HepG2 (cell line): ENCODE data around the gene TMBIM1. TPM values are rescaled to one million over a fixed set of nuclear protein-coding genes. Genes with fewer than 3 reads are reported as not detected.

Experiments used
- BRCA1 ChIP-seq: sonication (generic); formaldehyde crosslinking; IDR thresholded peaks from 2 replicates; pipeline ENCODE4 v1.4.0; 2020; ENCODE audit warnings: missing genetic modification reagents
- EEA1 ChIP-seq: sonication (generic); formaldehyde crosslinking; IDR thresholded peaks from 2 replicates; pipeline ENCODE4 v1.5.1; 2020; ENCODE audit warnings: mild to moderate bottlenecking, missing genetic modification reagents, borderline replicate concordance
- GTF3A ChIP-seq: sonication (generic); formaldehyde crosslinking; conservative IDR thresholded peaks from 2 replicates; pipeline ENCODE4 v1.4.0; 2020; ENCODE audit warnings: mild to moderate bottlenecking, missing genetic modification reagents
- LCORL ChIP-seq, 2 experiments: fragments of 450-650 bp in 1 of 2; sonication (generic) in 1 of 2; formaldehyde crosslinking in 1 of 2; IDR thresholded peaks; 2 replicates each; pipeline versions ENCODE4 v1.5.0 to v1.6.1; 2017 to 2020; ENCODE audit warnings: antibody characterized with exemption in 1 of 2, missing genetic modification reagents in 1 of 2
- MAFF ChIP-seq: IDR thresholded peaks from 2 replicates; pipeline ENCODE4 v1.6.1; 2011; ENCODE audit warnings: low read depth, low read length, improper control_type of control experiment
- MXI1 ChIP-seq: IDR thresholded peaks from 3 replicates; pipeline ENCODE4 v1.6.1; 2012; ENCODE audit warnings: low read depth, low read length, inconsistent platforms, borderline replicate concordance
- NFIC ChIP-seq: IDR thresholded peaks from 2 replicates; pipeline ENCODE4 v1.6.1; 2012; ENCODE audit warnings: mild to moderate bottlenecking, low read length, inconsistent platforms
- NPAS2 ChIP-seq: sonication (generic); formaldehyde crosslinking; IDR thresholded peaks from 2 replicates; pipeline ENCODE4 v1.8.0; 2022; ENCODE audit warnings: mild to moderate bottlenecking, missing genetic modification reagents, borderline replicate concordance
- PITX1 ChIP-seq: sonication (generic); formaldehyde crosslinking; IDR thresholded peaks from 2 replicates; pipeline ENCODE4 v1.5.1; 2020; ENCODE audit warnings: mild to moderate bottlenecking, missing genetic modification reagents
- POLR2G ChIP-seq: fragments of 200-400 bp; formaldehyde crosslinking; IDR thresholded peaks from 2 replicates; pipeline ENCODE4 v1.6.1; 2018; ENCODE audit warnings: mild to moderate bottlenecking, low read depth, low read length, moderate library complexity
- RBM39 ChIP-seq: fragments of 200-400 bp; formaldehyde crosslinking; IDR thresholded peaks from one replicate; pipeline ENCODE4 v1.6.1; 2018; ENCODE audit warnings: antibody characterized with exemption, mild to moderate bottlenecking, low read depth, low read length; ENCODE audit not compliant: poor library complexity, severe bottlenecking
- SAP130 ChIP-seq: IDR thresholded peaks from 2 replicates; pipeline ENCODE4 v1.6.1; 2016; ENCODE audit warnings: low read depth
- THAP11 ChIP-seq: IDR thresholded peaks from 2 replicates; pipeline ENCODE4 v1.6.1; 2016; ENCODE audit warnings: missing biosample characterization, missing genetic modification reagents
- ZFY ChIP-seq: sonication (generic); formaldehyde crosslinking; IDR thresholded peaks from 2 replicates; pipeline ENCODE4 v1.4.0; 2020; ENCODE audit warnings: missing genetic modification reagents
- ZMYM4 ChIP-seq: sonication (generic); formaldehyde crosslinking; IDR thresholded peaks from 2 replicates; pipeline ENCODE4 v1.8.1; 2023; ENCODE audit warnings: mild to moderate bottlenecking, missing genetic modification reagents
- ZNF121 ChIP-seq: sonication (generic); formaldehyde crosslinking; IDR thresholded peaks from 2 replicates; pipeline ENCODE4 v1.5.0; 2020; ENCODE audit warnings: mild to moderate bottlenecking, missing genetic modification reagents
- ZNF230 ChIP-seq: sonication (generic); formaldehyde crosslinking; IDR thresholded peaks from 2 replicates; pipeline ENCODE4 v1.4.0; 2020; ENCODE audit warnings: mild to moderate bottlenecking, missing genetic modification reagents
- ZNF607 ChIP-seq: sonication (generic); formaldehyde crosslinking; IDR thresholded peaks from 2 replicates; pipeline ENCODE4 v1.5.1; 2020; ENCODE audit warnings: missing genetic modification reagents, mild to moderate bottlenecking, borderline replicate concordance
- ZNF619 ChIP-seq: sonication (generic); formaldehyde crosslinking; IDR thresholded peaks from 2 replicates; pipeline ENCODE4 v1.4.0; 2020; ENCODE audit warnings: mild to moderate bottlenecking, missing genetic modification reagents
- ZNF761 ChIP-seq: sonication (generic); formaldehyde crosslinking; conservative IDR thresholded peaks from 2 replicates; pipeline ENCODE4 v1.4.0; 2020; ENCODE audit warnings: mild to moderate bottlenecking, missing genetic modification reagents
- ZNF772 ChIP-seq: sonication (generic); formaldehyde crosslinking; IDR thresholded peaks from 2 replicates; pipeline ENCODE4 v1.5.0; 2020; ENCODE audit warnings: mild to moderate bottlenecking, missing genetic modification reagents
- ZNF782 ChIP-seq: sonication (generic); formaldehyde crosslinking; IDR thresholded peaks from 2 replicates; pipeline ENCODE4 v1.4.0; 2020; ENCODE audit warnings: missing genetic modification reagents, mild to moderate bottlenecking, borderline replicate concordance
- ZNF792 ChIP-seq: IDR thresholded peaks from 2 replicates; pipeline ENCODE4 v1.6.1; 2016
- polyA plus RNA-seq, 8 experiments: library from polyadenylated mRNA; depleted of rRNA in 3 of 8; stranded (reverse) in 7 of 8; unstranded in 1 of 8; fragments of >200 nt; fragmentation: Illumina TruSeq in 4 of 8; extraction: Trizol in 4 of 8; gene quantifications; 2 replicates each; pipeline versions ENCODE4 v1.2.1 to v1.2.3, GENCODE V29; 2011 to 2016; ENCODE audit warnings: low read depth in 4 of 8, missing spikeins in 1 of 8, mixed read lengths in 1 of 8; ENCODE audit not compliant: insufficient read depth in 1 of 8
- total RNA-seq, 5 experiments: library from RNA; depleted of rRNA; stranded (reverse); fragments of >200 nt; fragmentation: Illumina TruSeq; extraction: Trizol; gene quantifications; 2 replicates each; pipeline ENCODE4 v1.2.3, GENCODE V29; 2016; ENCODE audit warnings: low read depth in 1 of 5
- TF ChIP-seq, protein P1 (sequence below): sonication (generic); formaldehyde crosslinking; IDR thresholded peaks from 2 replicates; pipeline ENCODE4 v1.5.0; 2020; ENCODE audit warnings: missing genetic modification reagents
- TF ChIP-seq, protein P2 (sequence below): sonication (generic); formaldehyde crosslinking; IDR thresholded peaks from 2 replicates; pipeline ENCODE4 v1.5.0; 2020; ENCODE audit warnings: missing genetic modification reagents, mild to moderate bottlenecking, borderline replicate concordance
- TF ChIP-seq, protein P3 (sequence below): sonication (generic); formaldehyde crosslinking; IDR thresholded peaks from 2 replicates; pipeline ENCODE4 v1.8.1; 2022; ENCODE audit warnings: mild to moderate bottlenecking, missing genetic modification reagents
- TF ChIP-seq, protein P4 (sequence below): IDR thresholded peaks from 2 replicates; pipeline ENCODE4 v1.6.1; 2018; ENCODE audit warnings: missing genetic modification reagents, mild to moderate bottlenecking, missing compliant biosample characterization

TMBIM1 gene
- total and polyA plus RNA-seq, 2 of the 13 experiments (the other 11 are each of a cell fraction or from before 2014, with no cell fraction given), result 127 to 139 TPM

DNA sequence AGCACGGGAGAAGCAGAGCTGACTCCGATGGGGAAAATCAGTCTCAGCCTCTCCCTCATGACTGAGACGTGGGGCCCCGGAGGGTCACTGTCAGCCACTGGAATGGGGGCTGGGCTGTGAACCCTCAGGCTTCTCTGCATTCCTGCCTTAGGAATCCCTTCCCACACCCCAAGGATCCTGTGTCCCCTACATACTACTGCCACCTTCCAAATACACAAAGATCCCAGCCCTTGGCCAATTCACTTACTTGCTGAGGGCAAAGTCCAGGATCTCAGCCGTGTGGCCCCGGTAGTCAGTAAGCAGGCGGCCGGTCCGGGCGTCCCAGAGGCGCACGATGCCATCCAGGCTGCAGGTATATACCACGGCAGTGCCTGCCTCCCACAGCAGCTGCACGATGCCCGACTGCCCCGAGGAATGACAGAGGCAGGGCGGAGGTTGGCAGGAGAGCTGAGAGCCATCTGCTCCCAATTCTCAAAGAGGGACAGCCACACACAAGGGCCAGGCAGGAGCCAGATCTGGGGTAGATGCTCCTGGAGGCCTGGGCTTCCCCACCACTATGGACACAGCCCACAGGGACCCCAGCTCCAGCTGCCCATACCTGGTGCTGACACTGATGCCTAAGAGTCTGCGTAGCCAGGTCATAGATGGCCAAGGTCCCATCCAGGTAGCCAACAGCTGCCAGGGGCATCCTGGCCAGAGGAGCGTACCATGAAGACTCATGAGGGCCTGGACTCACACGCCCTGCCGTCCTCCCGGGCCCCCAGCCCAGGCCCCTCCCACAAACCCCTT is 27.3 kb downstream of the TMBIM1 start (continued):
- TF ChIP-seq, protein P1, sequence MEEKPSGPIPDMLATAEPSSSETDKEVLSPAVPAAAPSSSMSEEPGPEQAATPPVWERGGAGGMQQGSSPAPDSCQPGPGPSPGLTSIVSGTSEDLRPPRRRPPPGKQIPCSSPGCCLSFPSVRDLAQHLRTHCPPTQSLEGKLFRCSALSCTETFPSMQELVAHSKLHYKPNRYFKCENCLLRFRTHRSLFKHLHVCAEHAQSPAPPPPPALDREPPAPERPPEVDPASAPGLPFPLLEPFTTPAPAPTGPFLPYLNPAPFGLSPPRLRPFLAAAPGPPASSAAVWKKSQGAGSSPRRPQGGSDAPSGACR (CRISPR knock-in tag), result 0 out of 2 replicates have a peak, but pooled peaks have one; percentile 69
- TF ChIP-seq GTF3A (CRISPR knock-in tag) (0 out of 2 replicates have a peak, but pooled peaks have one; percentile 39), LCORL (IDR thresholded peaks at IDR 0.05) (no peak), LCORL (CRISPR knock-in tag; IDR thresholded peaks at IDR 0.05) (peak; percentile 83), ZNF782 (CRISPR knock-in tag) (peak; percentile 37; the same call in 1 of the 2 replicates), NFIC (no peak), MAFF (no peak), ZNF121 (CRISPR knock-in tag) (no peak), EEA1 (CRISPR knock-in tag) (0 out of 2 replicates have a peak, but pooled peaks have one; percentile 40), NPAS2 (CRISPR knock-in tag) (no peak), PITX1 (CRISPR knock-in tag) (no peak; the same call in 1 of the 2 replicates), MXI1 (0 out of 3 replicates have a peak, but pooled peaks have one; percentile 24), RBM39 (peak; percentile 34), BRCA1 (CRISPR knock-in tag) (0 out of 2 replicates have a peak, but pooled peaks have one; percentile 41), ZNF230 (CRISPR knock-in tag) (0 out of 2 replicates have a peak, but pooled peaks have one; percentile 34), SAP130 (CRISPR knock-in tag) (peak; percentile 57; the same call in 1 of the 2 replicates), ZFY (CRISPR knock-in tag) (peak; percentile 48; the same call in 1 of the 2 replicates), POLR2G (0 out of 2 replicates have a peak, but pooled peaks have one; percentile 40), ZNF607 (CRISPR knock-in tag) (no peak), ZNF619 (CRISPR knock-in tag) (0 out of 2 replicates have a peak, but pooled peaks have one; percentile 30), ZNF761 (CRISPR knock-in tag) (0 out of 2 replicates have a peak, but pooled peaks have one; percentile 38), ZNF772 (CRISPR knock-in tag) (no peak), ZMYM4 (peak; percentile 56; the same call in 1 of the 2 replicates), THAP11 (CRISPR knock-in tag) (peak; percentile 47; the same call in 1 of the 2 replicates), ZNF792 (CRISPR knock-in tag) (no peak)
- TF ChIP-seq, protein P2, sequence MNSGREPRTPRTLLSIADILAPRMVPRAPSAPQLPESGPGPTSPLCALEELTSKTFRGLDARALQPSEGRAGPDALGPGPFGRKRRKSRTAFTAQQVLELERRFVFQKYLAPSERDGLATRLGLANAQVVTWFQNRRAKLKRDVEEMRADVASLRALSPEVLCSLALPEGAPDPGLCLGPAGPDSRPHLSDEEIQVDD (CRISPR knock-in tag), result no peak
- TF ChIP-seq, protein P3, sequence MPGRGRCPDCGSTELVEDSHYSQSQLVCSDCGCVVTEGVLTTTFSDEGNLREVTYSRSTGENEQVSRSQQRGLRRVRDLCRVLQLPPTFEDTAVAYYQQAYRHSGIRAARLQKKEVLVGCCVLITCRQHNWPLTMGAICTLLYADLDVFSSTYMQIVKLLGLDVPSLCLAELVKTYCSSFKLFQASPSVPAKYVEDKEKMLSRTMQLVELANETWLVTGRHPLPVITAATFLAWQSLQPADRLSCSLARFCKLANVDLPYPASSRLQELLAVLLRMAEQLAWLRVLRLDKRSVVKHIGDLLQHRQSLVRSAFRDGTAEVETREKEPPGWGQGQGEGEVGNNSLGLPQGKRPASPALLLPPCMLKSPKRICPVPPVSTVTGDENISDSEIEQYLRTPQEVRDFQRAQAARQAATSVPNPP (CRISPR knock-in tag), result no peak
- TF ChIP-seq, protein P4, sequence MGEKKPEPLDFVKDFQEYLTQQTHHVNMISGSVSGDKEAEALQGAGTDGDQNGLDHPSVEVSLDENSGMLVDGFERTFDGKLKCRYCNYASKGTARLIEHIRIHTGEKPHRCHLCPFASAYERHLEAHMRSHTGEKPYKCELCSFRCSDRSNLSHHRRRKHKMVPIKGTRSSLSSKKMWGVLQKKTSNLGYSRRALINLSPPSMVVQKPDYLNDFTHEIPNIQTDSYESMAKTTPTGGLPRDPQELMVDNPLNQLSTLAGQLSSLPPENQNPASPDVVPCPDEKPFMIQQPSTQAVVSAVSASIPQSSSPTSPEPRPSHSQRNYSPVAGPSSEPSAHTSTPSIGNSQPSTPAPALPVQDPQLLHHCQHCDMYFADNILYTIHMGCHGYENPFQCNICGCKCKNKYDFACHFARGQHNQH, result 0 out of 2 replicates have a peak, but pooled peaks have one; percentile 18
